ENCODE results near the gene DOCK6.

Gene DOCK6

DNA sequence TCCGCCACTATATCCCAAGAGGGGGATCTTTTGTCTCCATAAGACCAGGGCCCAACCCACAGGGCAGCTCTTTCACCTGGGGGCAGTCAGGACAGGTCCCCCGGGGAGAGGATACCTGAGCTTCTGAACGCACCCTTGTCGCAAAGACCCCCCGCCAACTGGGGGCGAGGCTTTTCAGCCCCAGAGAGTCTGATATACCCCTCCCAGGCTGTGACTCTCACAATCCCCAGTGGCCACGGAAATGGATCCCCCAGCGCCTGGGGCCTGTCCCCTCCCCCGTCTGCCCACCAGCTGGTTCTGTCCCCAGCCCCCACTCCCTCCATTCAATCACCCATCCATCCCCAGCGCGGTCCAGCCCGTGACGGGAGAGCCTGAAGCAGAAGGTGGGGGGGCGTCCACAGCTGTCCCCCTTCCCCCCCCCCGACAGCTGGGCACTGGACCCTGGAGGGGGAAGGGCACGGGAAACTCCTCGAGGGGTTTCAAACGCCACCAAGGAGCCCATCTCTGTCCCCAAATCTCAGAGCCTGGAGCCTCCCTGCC, 823 bp downstream of the DOCK6 start:
- DNase-seq (ENCODE audit: low read depth) = no peak
- TF ChIP-seq, protein P1, sequence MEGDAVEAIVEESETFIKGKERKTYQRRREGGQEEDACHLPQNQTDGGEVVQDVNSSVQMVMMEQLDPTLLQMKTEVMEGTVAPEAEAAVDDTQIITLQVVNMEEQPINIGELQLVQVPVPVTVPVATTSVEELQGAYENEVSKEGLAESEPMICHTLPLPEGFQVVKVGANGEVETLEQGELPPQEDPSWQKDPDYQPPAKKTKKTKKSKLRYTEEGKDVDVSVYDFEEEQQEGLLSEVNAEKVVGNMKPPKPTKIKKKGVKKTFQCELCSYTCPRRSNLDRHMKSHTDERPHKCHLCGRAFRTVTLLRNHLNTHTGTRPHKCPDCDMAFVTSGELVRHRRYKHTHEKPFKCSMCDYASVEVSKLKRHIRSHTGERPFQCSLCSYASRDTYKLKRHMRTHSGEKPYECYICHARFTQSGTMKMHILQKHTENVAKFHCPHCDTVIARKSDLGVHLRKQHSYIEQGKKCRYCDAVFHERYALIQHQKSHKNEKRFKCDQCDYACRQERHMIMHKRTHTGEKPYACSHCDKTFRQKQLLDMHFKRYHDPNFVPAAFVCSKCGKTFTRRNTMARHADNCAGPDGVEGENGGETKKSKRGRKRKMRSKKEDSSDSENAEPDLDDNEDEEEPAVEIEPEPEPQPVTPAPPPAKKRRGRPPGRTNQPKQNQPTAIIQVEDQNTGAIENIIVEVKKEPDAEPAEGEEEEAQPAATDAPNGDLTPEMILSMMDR (IDR thresholded peaks at IDR 0.05; ENCODE audit: control insufficient read depth, insufficient read depth, low read depth, low read length, missing control alignments) = no peak
- peak overlapping the region; percentile 74 for H3K4me3 ChIP-seq (ENCODE audit: control insufficient read depth, low read depth, low read length)

DNA sequence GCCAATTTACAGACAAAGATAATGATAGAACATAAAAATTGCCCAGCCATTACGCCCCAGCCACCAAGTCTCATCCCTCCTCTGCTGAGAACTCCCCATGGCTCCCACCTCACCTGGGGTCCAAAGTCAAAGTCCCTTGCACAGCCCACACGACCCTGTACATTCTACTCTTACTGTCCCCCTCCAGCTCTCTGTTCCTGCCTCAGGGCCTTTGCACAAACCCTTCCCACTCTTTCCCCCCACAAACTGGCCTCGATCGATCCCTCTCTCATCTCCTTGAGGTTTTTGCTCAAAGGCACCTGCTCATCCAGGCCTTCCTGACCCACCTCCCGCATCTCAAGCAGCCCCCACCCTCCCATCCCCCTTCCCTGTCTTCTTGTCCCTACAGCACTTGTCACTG, 1.3 kb downstream of the DOCK6 start:
- no peak overlapping the region; the same call in 1 of the 2 replicates for H3K4me3 ChIP-seq (ENCODE audit: control insufficient read depth, low read depth, low read length)
- DNase-seq (ENCODE audit: low read depth) = no peak
- TF ChIP-seq, protein P1 (IDR thresholded peaks at IDR 0.05; ENCODE audit: control insufficient read depth, insufficient read depth, low read depth, low read length, missing control alignments) = no peak

DNA sequence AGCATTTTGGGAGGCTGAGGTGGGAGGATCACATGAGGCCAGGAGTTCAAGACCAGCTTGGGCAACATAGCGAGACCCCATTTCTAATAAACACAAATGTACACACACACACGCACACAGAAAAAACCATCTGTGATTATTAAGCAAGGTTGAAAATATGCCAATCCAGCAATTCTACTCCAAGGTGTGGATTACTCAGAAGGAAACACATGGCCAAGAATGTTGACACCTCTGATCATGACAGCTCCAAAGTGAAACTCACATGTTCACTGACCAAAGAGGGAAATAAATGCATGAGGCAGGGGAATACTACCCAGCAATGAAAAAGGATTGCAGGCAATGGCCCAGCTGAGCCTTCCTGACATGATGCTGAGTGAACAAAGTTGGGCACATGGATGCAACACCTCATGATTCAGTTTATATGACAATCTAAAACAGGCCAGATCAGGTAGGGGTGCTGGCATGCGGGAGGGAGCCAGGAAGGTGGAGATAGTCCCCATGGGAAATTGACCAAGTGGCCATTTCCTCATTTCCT, 4.4 kb downstream of the DOCK6 start:
- no peak overlapping the region for H3K4me3 ChIP-seq (ENCODE audit: control insufficient read depth, low read depth, low read length)
- TF ChIP-seq, protein P1 (IDR thresholded peaks at IDR 0.05; ENCODE audit: control insufficient read depth, insufficient read depth, low read depth, low read length, missing control alignments) = no peak
- no peak for DNase-seq (ENCODE audit: low read depth)

DNA sequence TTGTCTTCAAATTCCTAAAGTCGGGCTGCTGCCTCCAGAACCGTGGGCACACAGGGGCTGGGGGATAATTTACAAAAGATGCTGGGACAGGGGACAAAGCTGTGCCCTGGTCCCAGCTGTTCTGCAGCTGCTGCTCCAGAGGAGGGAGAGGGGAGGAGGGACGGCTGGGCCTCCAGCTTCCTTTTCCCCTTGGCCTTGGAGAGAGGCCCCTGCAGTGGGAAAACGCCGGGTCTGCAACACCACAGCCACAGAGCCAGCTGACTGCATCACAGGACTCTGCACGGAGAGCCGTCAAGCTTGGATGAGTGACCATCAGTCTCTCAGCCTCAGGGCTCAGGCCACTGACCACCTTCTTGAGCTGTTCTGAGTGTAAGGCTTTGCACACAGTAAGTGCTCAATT, 6.1 kb downstream of the DOCK6 start:
- TF ChIP-seq, protein P1 (IDR thresholded peaks at IDR 0.05; ENCODE audit: control insufficient read depth, insufficient read depth, low read depth, low read length, missing control alignments) = no peak
- no peak overlapping the region for H3K4me3 ChIP-seq (ENCODE audit: control insufficient read depth, low read depth, low read length)
- DNase-seq (ENCODE audit: low read depth) = no peak

DNA sequence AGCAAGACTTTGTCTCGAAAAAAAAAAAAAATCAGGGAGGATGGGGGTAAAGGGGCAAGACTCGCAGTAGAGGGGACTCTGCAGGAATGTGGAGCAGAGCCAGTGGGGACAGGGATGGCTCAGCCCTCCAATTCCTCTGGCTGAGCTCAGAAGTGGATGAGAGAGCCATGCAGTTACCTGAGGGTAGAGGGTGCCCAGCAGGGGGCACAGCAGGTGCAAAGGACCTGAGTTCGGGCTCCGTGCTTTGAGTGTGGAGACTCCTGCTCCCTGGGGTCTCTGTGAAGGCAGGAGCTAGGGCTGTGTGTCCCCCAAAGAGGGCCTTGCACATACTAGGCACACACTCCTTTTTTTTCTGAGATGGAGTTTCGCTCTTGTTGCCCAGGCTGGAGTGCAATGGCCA, 7.7 kb downstream of the DOCK6 start:
- no peak overlapping the region for H3K4me3 ChIP-seq (ENCODE audit: control insufficient read depth, low read depth, low read length)
- TF ChIP-seq, protein P1 (IDR thresholded peaks at IDR 0.05; ENCODE audit: control insufficient read depth, insufficient read depth, low read depth, low read length, missing control alignments) = peak; percentile 20
- DNase-seq (ENCODE audit: low read depth) = no peak

DNA sequence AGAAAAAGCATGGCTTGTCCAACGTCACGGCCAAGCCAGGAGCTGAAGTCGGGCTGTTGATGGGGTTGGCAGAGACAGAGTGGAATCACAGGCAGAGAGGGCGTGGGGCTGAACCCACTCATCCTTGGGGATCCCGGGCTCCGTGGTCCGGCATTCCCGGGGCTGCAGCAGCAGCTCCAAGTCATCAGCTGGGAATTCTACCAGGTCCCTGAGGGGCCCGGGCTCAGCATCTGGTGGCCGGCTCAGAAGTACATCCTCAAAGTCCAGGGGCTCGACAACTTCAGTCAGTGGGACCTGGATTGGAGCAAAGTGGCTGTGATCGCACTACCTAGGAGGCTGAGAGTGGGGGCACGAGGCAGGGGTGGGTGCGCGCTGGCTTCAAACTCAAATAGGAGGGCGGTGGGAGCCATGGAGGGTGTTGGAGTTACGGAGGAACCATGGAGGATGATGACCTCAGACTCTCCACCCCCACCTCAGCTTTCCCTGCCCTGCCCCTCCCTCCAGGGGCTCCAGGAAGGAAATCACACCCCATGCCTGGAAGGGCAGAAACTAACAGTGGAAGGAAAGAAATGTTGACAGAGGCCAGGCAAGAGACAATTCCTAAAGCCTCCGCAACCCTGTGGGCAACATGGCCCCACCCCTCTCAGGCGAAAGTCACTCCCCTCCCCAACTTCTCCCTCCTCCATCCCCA, 9.5 kb downstream of the DOCK6 start:
- no peak for DNase-seq (ENCODE audit: low read depth)
- no peak overlapping the region for H3K4me3 ChIP-seq (ENCODE audit: control insufficient read depth, low read depth, low read length)
- TF ChIP-seq, protein P1 (IDR thresholded peaks at IDR 0.05; ENCODE audit: control insufficient read depth, insufficient read depth, low read depth, low read length, missing control alignments) = no peak
